ENCODE data around the gene DUOX2.

The DUOX2 gene

DNA sequence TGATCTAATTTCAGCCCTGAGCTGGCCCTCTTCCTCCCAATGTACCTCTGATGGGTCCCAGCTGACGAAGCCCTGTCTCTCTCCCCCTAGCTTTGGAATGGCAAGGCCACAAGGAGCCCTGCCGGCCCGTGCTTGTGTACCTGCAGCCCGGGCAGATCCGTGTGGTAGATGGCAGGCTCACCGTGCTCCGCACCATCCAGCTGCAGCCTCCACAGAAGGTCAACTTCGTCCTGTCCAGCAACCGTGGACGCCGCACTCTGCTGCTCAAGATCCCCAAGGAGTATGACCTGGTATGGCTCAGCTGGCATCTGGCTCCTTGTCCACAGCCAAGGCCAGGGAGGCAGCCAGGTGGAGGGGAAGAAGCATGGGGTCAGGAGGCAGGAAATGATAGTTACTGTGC is 30.0 kb upstream of the DUOX2 start:
- H3K36me3 ChIP-seq = no peaks in the 10 kb centered on the region
- H3K4me3 ChIP-seq (ENCODE audit: low read depth in 1 of 2, low read length in 1 of 2) = no peak overlapping the region
- H3K27ac ChIP-seq = no peak overlapping the region
- H3K4me1 ChIP-seq (ENCODE audit: control insufficient read depth in 1 of 2, insufficient read depth in 1 of 2, low read depth in 1 of 2, low read length in 1 of 2) = no peaks in the 10 kb centered on the region
- no peaks in the 10 kb centered on the region for H3K27me3 ChIP-seq
- TF ChIP-seq CTCF (IDR thresholded peaks at IDR 0.05) = no peak
- no peaks in the 10 kb centered on the region for H3K9me3 ChIP-seq

DNA sequence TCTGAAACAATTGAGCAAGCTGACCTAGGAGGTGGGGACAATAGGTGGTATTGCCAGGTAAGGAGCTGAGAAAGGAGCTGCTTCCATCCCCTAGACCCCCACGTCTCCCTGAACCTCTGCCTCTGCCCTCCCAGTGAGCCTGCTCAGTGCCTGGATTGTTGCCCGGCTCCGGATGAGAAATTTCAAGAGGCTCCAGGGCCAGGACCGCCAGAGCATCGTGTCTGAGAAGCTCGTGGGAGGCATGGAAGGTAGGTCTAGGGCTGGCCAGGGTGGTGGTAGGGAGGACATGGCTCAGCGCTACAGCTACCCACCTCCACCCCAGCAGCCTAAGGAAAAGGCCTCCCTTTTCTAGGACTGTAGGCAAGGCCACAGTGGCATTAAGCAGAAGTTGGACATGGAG is 29.1 kb upstream of the DUOX2 start:
- Histone ChIP-seq H3K36me3 (no peaks in the 10 kb centered on the region), H3K9me3 (no peaks in the 10 kb centered on the region), H3K4me3 (ENCODE audit: low read depth in 1 of 2, low read length in 1 of 2) (no peak overlapping the region), H3K4me1 (ENCODE audit: control insufficient read depth in 1 of 2, insufficient read depth in 1 of 2, low read depth in 1 of 2, low read length in 1 of 2) (no peaks in the 10 kb centered on the region), H3K27ac (no peak overlapping the region), H3K27me3 (peaks cover 3% of the 10 kb centered on the region)
- TF ChIP-seq CTCF (IDR thresholded peaks at IDR 0.05) = no peak

- H3K9me3 ChIP-seq = no peaks in the 10 kb centered on the region
- H3K36me3 ChIP-seq = no peaks in the 10 kb centered on the region
- H3K4me3 ChIP-seq (ENCODE audit: low read depth in 1 of 2, low read length in 1 of 2) = no peak overlapping the region
- peaks cover 18% of the 10 kb centered on the region for H3K27me3 ChIP-seq
- TF ChIP-seq CTCF (IDR thresholded peaks at IDR 0.05) = no peak
- H3K27ac ChIP-seq = no peak overlapping the region
- H3K4me1 ChIP-seq (ENCODE audit: control insufficient read depth in 1 of 2, insufficient read depth in 1 of 2, low read depth in 1 of 2, low read length in 1 of 2) = no peaks in the 10 kb centered on the region
Measured at GRCh38 chr15:45141386-45141785, 27.4 kb upstream of the DUOX2 start.

DNA sequence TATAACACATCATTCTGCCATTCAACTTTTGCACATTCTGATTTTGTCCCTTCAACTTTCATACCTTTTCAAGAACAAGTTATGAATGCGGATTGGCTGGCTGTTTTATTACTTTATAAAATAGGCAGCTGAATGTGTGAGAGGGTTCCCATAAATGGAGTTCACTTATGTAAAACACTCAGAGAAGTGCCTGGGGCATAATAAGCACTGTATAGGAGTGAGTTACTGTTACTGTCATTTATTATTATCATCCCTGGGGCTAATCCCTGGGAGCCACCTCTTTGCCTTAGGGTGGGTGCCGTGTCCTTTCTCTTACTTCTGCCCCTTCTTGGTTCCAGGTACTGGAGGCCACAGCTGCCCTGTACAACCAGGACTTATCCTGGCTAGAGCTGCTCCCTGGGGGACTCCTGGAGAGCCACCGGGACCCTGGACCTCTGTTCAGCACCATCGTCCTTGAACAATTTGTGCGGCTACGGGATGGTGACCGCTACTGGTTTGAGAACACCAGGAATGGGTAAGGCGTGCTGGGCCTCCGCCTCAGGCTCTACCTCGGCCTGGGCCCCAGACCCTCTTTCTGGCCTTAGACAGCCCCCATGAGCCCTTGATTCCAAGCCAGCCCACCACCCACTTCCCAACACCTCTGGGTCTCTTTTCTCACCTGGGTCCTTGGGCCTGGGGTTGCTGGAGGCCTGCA is 26.7 kb upstream of the DUOX2 start:
- Histone ChIP-seq H3K27me3 (peaks cover 25% of the 10 kb centered on the region), H3K4me3 (ENCODE audit: low read depth in 1 of 2, low read length in 1 of 2) (no peak overlapping the region), H3K4me1 (ENCODE audit: control insufficient read depth in 1 of 2, insufficient read depth in 1 of 2, low read depth in 1 of 2, low read length in 1 of 2) (no peaks in the 10 kb centered on the region), H3K27ac (no peak overlapping the region), H3K9me3 (no peaks in the 10 kb centered on the region), H3K36me3 (no peaks in the 10 kb centered on the region)
- no peak for TF ChIP-seq CTCF (IDR thresholded peaks at IDR 0.05)

GRCh38 chr15:45139770-45140169 is 25.8 kb upstream of the DUOX2 start:
- Histone ChIP-seq H3K4me3 (ENCODE audit: low read depth in 1 of 2, low read length in 1 of 2) (no peak overlapping the region), H3K4me1 (ENCODE audit: control insufficient read depth in 1 of 2, insufficient read depth in 1 of 2, low read depth in 1 of 2, low read length in 1 of 2) (peaks cover 0 to 6% of the 10 kb centered on the region in 2 experiments), H3K27ac (no peak overlapping the region), H3K27me3 (peaks cover 33% of the 10 kb centered on the region), H3K9me3 (no peaks in the 10 kb centered on the region), H3K36me3 (no peaks in the 10 kb centered on the region)
- TF ChIP-seq CTCF (IDR thresholded peaks at IDR 0.05) = no peak

All from neutrophil (primary cell).